HG02970 (cell line): ENCODE data around the gene SUGP1.

Source experiments
- ATAC-seq: cut with Tn5 transposase; IDR thresholded peaks from one replicate; pipeline ENCODE4 v1.9.1; 2021; ENCODE audit warnings: mild to moderate bottlenecking, moderate library complexity, moderate number of reproducible peaks; ENCODE audit not compliant: unreplicated experiment, low FRiP score

The SUGP1 gene

DNA sequence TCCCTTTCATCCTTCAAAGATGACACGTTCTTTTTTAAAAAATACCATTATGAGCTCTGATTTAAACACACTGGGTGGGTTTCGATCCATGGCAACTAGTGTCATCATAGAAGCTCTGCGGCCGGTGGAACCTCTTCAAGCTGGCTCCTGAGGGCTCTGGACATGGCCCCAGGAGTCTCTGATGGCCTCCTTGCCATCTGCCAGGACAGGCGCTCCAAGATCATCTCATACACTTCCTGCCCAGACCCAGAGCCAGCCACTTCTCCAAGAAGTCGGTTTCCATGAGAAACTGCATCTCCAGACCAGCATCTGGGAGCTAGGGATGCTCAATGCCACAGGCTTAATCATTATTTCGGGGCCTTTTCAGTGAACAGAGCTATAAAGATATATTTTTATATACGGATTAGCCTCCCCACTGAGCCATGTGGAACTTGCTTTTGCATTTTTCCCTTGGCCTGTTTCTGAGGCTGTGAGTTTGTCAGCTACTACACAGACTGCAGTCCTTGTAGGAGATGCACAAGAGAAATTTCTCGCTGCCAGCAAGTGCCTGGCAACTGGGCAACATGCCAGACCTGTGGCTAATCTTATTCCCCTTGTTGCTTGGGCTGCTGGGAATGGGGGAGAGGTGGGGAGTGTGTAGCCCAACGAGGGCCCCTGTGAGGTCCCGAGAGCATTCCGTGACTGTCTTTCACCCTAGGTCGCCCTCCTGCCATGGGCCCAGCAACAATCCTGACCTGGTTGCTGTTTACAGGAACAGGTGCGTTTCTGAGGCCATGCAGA is 15.9 kb downstream of the SUGP1 start:
- ATAC-seq, result no peak

- ATAC-seq, result no peak
These were observed 16.9 kb downstream of the SUGP1 start for GRCh38 chr19:19303411-19303810.

GRCh38 chr19:19300613-19301012 is 19.7 kb downstream of the SUGP1 start:
- no peak for ATAC-seq

- no peak for ATAC-seq
These were observed 22.6 kb downstream of the SUGP1 start for GRCh38 chr19:19297759-19298158.

GRCh38 chr19:19296953-19297689 is 23.2 kb downstream of the SUGP1 start:
- no peak for ATAC-seq

DNA sequence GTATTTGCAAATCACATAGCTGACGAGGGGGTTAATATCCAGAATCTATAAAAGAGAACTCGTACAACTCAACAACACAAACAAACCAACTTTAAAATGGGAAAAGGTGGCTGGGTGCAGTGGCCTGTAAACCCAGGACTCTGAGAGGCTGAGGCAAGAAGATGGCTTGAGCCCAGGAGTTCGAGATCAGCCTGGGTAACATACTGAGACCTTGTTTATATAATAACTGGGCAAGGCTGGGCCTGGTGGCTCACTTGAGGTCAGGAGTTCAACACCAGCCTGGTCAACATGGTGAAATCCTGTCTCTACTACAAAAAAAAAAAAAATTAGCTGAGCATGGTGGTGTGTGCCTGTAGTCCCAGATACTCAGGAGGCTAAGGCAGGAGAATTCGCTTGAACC is 25.4 kb downstream of the SUGP1 start:
- no peak for ATAC-seq

GRCh38 chr19:19292607-19293006 is 27.7 kb downstream of the SUGP1 start:
- ATAC-seq, result no peak

DNA sequence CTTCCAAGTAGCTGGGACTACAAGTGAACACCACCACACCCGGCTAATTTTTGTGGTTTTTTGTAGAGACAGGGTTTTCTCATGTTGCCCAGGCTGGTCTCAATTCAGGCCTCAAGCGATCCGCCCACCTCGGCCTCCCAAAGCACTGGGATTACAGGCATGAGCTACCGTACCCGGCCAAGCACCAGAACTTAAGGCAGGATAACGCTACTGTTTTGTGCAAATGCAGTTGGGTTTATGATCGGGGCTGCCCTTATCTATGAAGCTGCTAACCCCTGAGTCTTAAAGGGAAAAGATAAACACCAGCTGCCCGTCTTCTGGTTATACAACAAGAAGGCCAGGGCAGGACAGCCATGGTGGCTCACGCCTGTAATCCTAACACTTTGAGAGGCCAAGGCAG is 34.6 kb downstream of the SUGP1 start:
- no peak for ATAC-seq

DNA sequence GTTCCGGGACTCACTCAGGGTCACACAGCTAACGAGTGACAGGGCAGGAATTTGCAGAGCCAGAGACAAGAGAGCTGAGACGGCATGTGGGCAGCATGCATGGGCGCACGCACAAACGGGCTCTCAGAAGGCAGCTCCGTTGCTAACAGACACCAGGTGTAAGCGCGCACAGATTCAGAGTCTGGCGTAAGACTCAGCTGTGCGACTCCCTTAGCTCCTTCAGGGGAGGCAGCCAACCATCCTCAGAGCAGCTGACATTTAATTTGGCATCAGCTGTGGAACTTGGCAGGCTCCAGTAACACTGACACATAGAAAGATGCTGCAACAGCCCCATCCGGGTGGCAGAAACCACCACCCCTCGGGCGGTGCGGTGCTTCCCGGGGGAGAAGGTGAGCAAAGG is 39.7 kb downstream of the SUGP1 start:
- ATAC-seq, result no peak

DNA sequence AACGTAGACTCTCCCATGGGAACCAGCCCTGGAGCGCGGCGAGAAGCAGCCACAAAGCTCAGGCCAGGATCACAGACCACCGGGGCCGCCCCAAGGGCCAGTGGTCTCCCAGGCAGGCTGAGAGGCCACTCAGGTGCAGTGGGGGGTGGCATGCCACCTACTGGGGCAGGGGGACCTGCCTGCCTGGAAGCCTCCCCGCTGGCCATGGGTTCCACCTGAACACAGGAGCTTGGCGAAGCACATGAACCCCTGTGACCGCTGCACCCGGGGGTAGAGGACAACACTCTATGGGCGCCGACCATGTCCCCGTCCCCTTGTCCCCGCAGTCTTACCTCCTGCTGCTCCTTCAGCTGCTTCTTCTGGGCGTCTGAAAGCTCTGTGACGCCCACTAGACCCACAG is 40.5 kb downstream of the SUGP1 start:
- ATAC-seq, result no peak

DNA sequence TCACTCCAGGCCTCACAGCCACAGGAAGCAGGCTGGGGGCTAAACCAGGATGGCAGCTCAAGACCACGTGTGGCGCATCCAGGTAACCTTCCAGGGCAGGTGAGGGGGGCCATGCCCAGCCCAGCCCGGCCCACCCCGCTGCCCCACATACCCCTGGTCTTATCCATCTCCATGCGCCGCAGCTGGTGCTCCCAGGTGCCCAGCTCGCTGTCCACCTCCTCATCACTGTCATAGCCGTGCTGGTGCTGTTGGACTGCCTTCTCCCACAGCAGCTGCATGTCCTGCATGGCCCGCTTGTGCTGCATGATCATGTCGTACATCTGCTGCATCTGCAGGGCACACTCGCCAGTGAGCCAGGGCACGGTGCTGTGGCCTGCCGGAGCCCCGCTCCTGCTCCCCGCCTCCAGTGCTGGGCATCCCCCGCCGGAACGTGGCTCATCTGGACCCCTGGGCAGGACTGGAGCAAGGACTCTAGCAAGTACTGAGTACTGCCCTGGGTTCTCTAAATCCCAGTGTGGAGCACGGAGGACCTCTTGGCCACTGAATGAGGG is 41.2 kb downstream of the SUGP1 start:
- no peak for ATAC-seq

GRCh38 chr19:19278315-19278714 is 42.0 kb downstream of the SUGP1 start:
- no peak for ATAC-seq

DNA sequence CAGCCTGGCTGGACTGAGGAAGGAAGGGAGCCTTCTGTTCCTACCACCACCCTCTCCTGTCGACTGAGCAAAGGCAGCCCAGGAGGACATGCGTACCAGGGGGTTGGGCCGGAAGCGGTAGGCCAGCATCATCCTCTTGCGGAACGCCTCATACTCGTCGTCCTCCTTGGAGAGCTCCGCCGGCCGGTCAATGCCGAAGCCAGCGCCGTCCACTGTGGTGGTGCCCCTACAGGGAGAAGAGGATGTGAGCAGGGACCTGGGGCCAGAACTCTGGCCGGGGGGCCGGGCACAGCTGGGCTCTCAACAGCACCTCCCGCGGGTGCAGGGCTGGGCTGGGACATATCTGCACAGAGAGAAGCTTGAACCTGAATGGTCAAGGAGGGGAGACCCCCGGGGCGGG is 43.5 kb downstream of the SUGP1 start:
- ATAC-seq, result no peak

GRCh38 chr19:19276386-19276785 is 43.9 kb downstream of the SUGP1 start:
- ATAC-seq, result no peak

GRCh38 chr19:19274716-19275565 is 45.4 kb downstream of the SUGP1 start:
- no peak for ATAC-seq

- no peak for ATAC-seq
These were observed 46.2 kb downstream of the SUGP1 start for GRCh38 chr19:19274146-19274545.

- no peak for ATAC-seq
These were observed 48.3 kb downstream of the SUGP1 start for GRCh38 chr19:19271828-19272599.

- ATAC-seq, result no peak
These were observed 49.3 kb downstream of the SUGP1 start for GRCh38 chr19:19270749-19271571.
